ENCODE data around the gene IL1A.
"Not testable (repeated sequence)": the region's sequence is repeated elsewhere in the genome, so short reads cannot be mapped to it uniquely, and the experiment has no call there.

Gene IL1A, protein sequence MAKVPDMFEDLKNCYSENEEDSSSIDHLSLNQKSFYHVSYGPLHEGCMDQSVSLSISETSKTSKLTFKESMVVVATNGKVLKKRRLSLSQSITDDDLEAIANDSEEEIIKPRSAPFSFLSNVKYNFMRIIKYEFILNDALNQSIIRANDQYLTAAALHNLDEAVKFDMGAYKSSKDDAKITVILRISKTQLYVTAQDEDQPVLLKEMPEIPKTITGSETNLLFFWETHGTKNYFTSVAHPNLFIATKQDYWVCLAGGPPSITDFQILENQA

DNA sequence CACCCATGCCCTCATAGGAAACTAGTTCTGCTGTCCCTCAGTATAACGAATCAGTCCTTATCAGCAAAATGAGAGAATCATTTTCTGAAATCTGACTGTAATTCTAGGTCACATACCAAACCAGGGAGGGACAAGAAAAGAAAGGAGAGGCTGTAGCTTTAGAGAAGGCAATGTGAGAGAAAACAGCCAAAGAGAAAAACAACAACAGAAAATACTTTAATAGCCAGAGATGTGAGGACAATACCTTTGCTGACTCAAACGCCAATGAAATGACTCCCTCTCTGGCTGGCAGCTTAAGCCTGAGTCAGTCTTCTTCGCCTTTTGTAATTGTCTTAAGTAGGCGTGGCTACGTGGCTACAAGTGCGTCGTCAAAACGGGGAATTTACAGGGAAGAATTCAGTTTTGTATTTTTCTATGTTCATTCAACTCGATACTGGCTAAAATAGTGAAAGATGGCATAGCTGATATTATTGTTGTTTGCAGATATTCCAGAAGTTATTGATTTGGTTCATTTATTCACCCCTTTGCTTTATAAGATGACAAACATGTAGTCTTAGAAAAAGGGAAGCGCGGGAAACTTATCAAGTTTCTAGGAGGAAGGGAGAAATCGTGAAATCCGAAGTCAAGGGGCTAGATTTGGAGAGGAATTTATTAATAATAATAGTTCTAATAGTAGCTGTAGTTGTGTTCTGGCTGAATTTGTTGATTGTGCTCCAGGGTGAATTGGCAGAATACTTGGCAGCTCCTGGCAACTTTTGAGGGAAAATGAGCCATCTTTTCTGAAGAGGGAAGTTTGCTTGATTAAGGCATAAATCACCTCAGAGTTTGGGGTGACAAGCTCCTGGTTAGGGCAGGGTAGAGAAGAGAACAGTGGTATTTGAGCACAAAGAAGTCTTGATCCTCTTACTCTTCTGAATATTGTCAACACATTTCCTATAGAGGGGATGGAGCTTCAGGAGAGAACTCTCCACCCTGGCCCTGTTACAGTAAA lies at the start of gene IL1A:
IL1A (minus strand) TSS at position 295 of the 991 bp plus-strand sequence. CDS start 723 bp downstream, outside the sequence.
- ChIA-PET CTCF (interaction anchor here (0.6 to 1.8 kb wide), 7 partner anchors 9 to 185 kb away, joined by 3 to 7 read pairs (median 3); no protein-coding TSS in a partner anchor), POLR2A (ENCODE audit: low non-redundant PET) (interaction anchor here (0.7 to 1.2 kb wide), 2 partner anchors 35 to 45 kb away, joined by 3 to 7 read pairs; no protein-coding TSS in a partner anchor)
- TF ChIP-seq, protein P1, sequence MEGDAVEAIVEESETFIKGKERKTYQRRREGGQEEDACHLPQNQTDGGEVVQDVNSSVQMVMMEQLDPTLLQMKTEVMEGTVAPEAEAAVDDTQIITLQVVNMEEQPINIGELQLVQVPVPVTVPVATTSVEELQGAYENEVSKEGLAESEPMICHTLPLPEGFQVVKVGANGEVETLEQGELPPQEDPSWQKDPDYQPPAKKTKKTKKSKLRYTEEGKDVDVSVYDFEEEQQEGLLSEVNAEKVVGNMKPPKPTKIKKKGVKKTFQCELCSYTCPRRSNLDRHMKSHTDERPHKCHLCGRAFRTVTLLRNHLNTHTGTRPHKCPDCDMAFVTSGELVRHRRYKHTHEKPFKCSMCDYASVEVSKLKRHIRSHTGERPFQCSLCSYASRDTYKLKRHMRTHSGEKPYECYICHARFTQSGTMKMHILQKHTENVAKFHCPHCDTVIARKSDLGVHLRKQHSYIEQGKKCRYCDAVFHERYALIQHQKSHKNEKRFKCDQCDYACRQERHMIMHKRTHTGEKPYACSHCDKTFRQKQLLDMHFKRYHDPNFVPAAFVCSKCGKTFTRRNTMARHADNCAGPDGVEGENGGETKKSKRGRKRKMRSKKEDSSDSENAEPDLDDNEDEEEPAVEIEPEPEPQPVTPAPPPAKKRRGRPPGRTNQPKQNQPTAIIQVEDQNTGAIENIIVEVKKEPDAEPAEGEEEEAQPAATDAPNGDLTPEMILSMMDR (conservative IDR thresholded peaks at IDR 0.05; ENCODE audit: low read depth) = no peak
- peak within 1 kb of the TSS; percentile 52; the same call in 1 of the 2 replicates for H3K27ac ChIP-seq
- peak; percentile 84 for DNase-seq (ENCODE audit: low spot score)

DNA sequence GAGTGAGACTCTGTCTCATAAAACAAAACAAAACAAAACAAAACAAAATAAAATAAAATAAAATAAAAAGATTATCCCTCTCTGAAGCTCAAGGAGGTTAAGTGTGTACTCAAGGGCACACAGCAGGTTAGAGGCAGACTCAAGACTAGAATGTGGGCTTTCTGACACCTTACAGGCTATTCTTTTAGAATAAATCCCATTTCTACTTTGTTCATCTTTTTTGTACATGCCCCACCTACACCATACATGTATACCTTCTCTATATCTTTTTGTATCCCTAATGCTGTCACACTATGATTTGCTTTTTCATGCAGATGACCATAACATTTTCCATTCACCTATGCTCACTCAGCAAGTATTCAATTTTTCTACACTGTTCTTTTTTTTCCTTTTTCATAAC lies 49.7 kb upstream of the IL1A start:
- no peak for DNase-seq (ENCODE audit: low spot score)
- H3K27ac ChIP-seq = peak overlapping the region; percentile 75
- TF ChIP-seq, protein P1 (conservative IDR thresholded peaks at IDR 0.05; ENCODE audit: low read depth) = no peak
- CTCF ChIA-PET = interaction anchor here (0.7 to 3.8 kb wide), 3 partner anchors 10 to 312 kb away, joined by 3 to 20 read pairs (median 3); no protein-coding TSS in a partner anchor
- POLR2A ChIA-PET (ENCODE audit: low non-redundant PET) = no interaction called here

DNA sequence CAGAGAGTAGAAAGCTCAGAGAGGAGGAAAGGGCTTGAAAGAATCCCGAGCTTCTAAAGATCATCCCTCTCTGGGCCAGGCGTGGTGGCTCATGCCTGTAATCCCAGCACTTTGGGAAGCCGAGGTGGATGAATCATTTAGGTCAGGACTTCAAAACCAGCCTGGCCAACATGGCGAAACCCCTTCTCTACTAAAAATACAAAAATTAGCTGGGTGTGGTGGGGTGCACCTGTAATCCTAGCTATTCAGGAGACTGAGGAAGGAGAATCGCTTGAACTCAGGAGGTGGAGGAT lies 49.3 kb upstream of the IL1A start:
- POLR2A ChIA-PET (ENCODE audit: low non-redundant PET); DNase-seq (ENCODE audit: low spot score): not testable (repeated sequence)
- CTCF ChIA-PET = interaction anchor here (0.7 kb wide), 1 partner anchor 9 kb away, joined by 3 read pairs; no protein-coding TSS in a partner anchor
- H3K27ac ChIP-seq = peak overlapping the region; percentile 70

DNA sequence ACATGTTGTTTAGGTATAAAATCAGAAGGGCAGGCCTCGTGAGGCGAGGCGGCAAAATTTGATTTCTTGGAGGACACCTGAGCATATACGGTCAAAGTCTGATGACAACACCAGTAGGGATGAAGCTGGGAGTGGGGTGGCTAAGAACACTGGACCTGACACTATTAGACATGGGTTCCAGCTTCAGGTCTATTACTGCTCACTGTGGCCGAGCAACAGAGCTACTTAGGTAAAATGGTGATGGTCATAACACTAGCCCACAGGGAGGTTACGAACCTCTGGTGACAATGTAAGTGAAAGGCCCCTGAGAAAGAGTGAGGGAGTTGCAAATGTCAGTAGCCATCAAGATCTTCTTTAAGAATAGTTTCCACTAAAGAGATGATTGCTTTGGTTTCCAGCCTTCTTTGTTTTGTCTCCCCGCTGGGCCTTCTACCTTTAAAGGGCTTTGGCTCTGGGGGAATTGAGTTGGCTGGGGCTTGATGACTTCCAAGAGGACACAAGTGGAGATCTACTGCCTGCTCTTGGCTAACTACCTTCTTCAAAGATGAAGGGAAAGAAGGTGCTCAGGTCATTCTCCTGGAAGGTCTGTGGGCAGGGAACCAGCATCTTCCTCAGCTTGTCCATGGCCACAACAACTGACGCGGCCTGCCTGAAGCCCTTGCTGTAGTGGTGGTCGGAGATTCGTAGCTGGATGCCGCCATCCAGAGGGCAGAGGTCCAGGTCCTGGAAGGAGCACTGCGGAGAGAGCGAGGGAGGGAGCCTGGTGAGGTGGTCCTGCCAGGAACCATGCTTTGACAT lies 48.7 kb upstream of the IL1A start:
- H3K27ac ChIP-seq = peak overlapping the region; percentile 70
- DNase-seq (ENCODE audit: low spot score) = no peak
- ChIA-PET POLR2A (ENCODE audit: low non-redundant PET) (no interaction called here), CTCF (interaction anchor here (0.7 to 1.3 kb wide), 2 partner anchors 9 to 52 kb away, joined by 3 read pairs; no protein-coding TSS in a partner anchor)
- TF ChIP-seq, protein P1 (conservative IDR thresholded peaks at IDR 0.05; ENCODE audit: low read depth) = no peak

DNA sequence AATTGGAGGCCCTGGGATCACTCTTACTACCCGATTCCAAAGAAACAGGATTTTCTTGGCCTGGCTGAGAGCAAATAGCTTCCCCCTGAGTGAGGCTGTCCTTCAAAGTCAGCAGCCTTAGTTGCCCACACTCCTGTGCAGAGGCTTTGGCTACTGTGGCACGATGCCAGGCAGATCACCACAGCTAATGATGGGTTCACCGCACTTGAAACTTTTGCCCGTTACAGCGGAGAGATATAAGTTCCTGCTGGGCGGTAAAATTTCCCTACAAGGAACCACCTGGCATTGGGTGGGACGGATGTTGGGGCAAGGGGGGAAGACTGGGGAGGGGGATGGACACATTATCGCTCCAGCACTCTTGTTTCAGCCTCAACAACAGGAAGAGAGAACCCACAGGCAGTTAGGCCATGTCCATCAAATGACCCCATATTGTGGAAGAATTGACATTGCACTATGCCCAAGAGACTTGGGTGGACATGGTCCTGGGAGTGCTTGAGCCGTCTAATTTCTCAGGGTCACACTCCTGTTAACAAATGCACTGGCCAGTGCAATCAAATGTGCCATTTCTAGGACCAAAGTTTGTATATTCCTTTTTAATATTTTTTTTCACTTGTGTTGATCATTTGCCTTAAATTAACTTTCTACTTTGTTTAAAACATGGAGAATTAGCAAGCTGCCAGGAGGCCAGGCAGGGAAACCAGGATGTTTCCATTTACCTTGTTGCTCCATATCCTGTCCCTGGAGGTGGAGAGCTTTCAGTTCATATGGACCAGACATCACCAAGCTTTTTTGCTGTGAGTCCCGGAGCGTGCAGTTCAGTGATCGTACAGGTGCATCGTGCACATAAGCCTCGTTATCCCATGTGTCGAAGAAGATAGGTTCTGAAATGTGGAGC lies 47.9 kb upstream of the IL1A start:
- peak overlapping the region; percentile 70 for H3K27ac ChIP-seq
- no peak for DNase-seq (ENCODE audit: low spot score)
- TF ChIP-seq, protein P1 (conservative IDR thresholded peaks at IDR 0.05; ENCODE audit: low read depth) = no peak
- CTCF ChIA-PET = interaction anchor here (0.8 to 1.3 kb wide), 3 partner anchors 45 to 110 kb away, joined by 3 read pairs; no protein-coding TSS in a partner anchor
- POLR2A ChIA-PET (ENCODE audit: low non-redundant PET) = no interaction called here

DNA sequence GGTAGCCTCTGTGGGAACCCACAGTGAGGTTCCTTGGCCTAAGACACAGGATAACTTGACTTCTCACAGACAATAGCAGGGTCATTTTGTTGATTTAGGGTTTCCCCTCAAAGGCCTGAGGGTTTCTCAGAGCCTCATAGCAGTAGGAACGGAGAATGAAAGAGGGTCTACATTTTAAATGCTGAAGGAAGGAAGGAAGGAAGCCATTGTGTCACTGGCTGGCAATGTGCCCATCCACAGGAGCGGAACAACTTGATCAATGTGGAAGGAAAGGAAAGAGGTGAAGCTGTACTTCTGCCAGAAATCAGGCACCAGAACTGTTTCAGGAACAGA lies 47.2 kb upstream of the IL1A start:
- DNase-seq (ENCODE audit: low spot score) = no peak
- ChIA-PET CTCF (interaction anchor here (0.8 kb wide), 2 partner anchors 45 to 111 kb away, joined by 3 read pairs; no protein-coding TSS in a partner anchor), POLR2A (ENCODE audit: low non-redundant PET) (no interaction called here)
- H3K27ac ChIP-seq = peak overlapping the region; percentile 70
- TF ChIP-seq, protein P1 (conservative IDR thresholded peaks at IDR 0.05; ENCODE audit: low read depth) = no peak
